ENCODE results near the gene PLXNA4. TPM values are rescaled to one million over a fixed set of nuclear protein-coding genes. Genes with fewer than 3 reads are reported as not detected.

The PLXNA4 gene
- total and polyA plus RNA-seq, 2 experiments from 2014 or later = 0.32 TPM; not detected in 1

GRCh38 chr7:132613737-132614136 is 37.5 kb upstream of the PLXNA4 start:
- Histone ChIP-seq H4K20me1 (ENCODE audit: insufficient read depth) (no peaks in the 10 kb centered on the region; the same call in 1 of the 2 replicates), H3K36me3 (ENCODE audit: low read depth) (no peaks in the 10 kb centered on the region), H3K27me3 (replicated peaks; ENCODE audit: insufficient read depth) (no peaks in the 10 kb centered on the region), H3K9ac (no peak overlapping the region), H3K4me3 (no peak overlapping the region), H3K9me3 (ENCODE audit: low read depth) (no peaks in the 10 kb centered on the region), H3K27ac (no peak overlapping the region), H2AFZ (no peak overlapping the region), H3K4me1 (ENCODE audit: insufficient read depth) (peaks cover 3% of the 10 kb centered on the region), H3F3A (ENCODE audit: insufficient read depth) (no peaks in the 10 kb centered on the region), H3K9me2 (ENCODE audit: insufficient read depth) (no peaks in the 10 kb centered on the region), H3K4me2 (ENCODE audit: unreplicated experiment) (no peak overlapping the region), H3K79me2 (ENCODE audit: insufficient read depth) (no peaks in the 10 kb centered on the region)
- WGBS, 2 experiments (ENCODE audit: low coverage in 1 of 2, low lambda C conversion rate in 2 of 2, missing lambda C conversion rate in 2 of 2) = 92 to 94% methylated on average over 2 of the region's 2 CpGs
- no peak for DNase-seq
- in situ Hi-C loops (cut with MboI) = no loop called here
- no peak for TF ChIP-seq EZH2phosphoT487 (IDR thresholded peaks at IDR 0.05; ENCODE audit: insufficient read depth, low read depth)
- TF ChIP-seq EZH2 (IDR thresholded peaks at IDR 0.05; ENCODE audit: insufficient read depth, poor library complexity, severe bottlenecking) = no peak

GRCh38 chr7:132610995-132611394 is 34.7 kb upstream of the PLXNA4 start:
- TF ChIP-seq EZH2phosphoT487 (IDR thresholded peaks at IDR 0.05; ENCODE audit: insufficient read depth, low read depth) (no peak), EZH2 (IDR thresholded peaks at IDR 0.05; ENCODE audit: insufficient read depth, poor library complexity, severe bottlenecking) (no peak)
- Histone ChIP-seq H3K27me3 (replicated peaks; ENCODE audit: insufficient read depth) (no peaks in the 10 kb centered on the region), H3K9me3 (ENCODE audit: low read depth) (no peaks in the 10 kb centered on the region), H3K9me2 (ENCODE audit: insufficient read depth) (no peaks in the 10 kb centered on the region), H3K79me2 (ENCODE audit: insufficient read depth) (no peaks in the 10 kb centered on the region), H3K4me2 (ENCODE audit: unreplicated experiment) (no peak overlapping the region), H3K4me1 (ENCODE audit: insufficient read depth) (no peaks in the 10 kb centered on the region), H3K27ac (no peak overlapping the region), H3F3A (ENCODE audit: insufficient read depth) (no peaks in the 10 kb centered on the region), H3K4me3 (no peak overlapping the region), H3K9ac (no peak overlapping the region), H3K36me3 (ENCODE audit: low read depth) (no peaks in the 10 kb centered on the region), H2AFZ (no peak overlapping the region), H4K20me1 (ENCODE audit: insufficient read depth) (no peaks in the 10 kb centered on the region; the same call in 1 of the 2 replicates)
- no peak for DNase-seq
- 46 to 65% methylated on average over 3 of the region's 3 CpGs for WGBS, 2 experiments (ENCODE audit: low coverage in 1 of 2, low lambda C conversion rate in 2 of 2, missing lambda C conversion rate in 2 of 2)
- in situ Hi-C loops (cut with MboI) = no loop called here

DNA sequence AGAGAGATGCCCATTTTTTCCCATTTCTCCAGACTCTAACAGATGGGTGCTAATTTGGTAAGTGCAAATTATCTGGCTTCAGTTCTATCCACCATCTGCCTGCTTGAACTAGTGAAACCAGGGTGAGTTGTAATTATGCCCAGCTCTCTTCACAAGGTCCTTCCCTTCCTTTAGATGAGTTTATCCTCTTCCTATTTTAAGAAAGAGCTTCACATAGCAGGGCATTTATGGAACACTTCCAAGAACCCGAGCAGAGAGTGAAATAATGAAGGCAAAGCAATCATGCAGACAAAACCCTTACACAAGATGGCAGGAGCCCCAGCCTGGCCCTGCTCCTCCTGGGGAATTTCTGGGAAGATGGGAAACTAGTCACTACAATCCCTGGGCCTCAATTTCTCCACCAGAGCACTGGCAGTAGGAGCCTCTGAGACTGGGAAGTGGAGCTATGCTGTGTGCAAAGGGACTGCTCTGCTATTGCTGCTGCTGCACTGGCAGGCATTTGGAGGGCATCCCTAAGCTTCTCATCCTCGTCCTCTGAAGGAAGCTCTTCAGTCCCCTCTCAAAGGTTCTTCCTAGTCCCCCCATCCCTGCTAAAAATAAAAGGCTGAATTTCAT is 33.7 kb upstream of the PLXNA4 start:
- no peaks in the 10 kb centered on the region for H3F3A ChIP-seq (ENCODE audit: insufficient read depth)
- H3K4me3 ChIP-seq = no peak overlapping the region
- H3K79me2 ChIP-seq (ENCODE audit: insufficient read depth) = no peaks in the 10 kb centered on the region
- no peaks in the 10 kb centered on the region for H3K9me2 ChIP-seq (ENCODE audit: insufficient read depth)
- H3K4me1 ChIP-seq (ENCODE audit: insufficient read depth) = no peaks in the 10 kb centered on the region
- H3K27ac ChIP-seq = no peak overlapping the region
- H3K36me3 ChIP-seq (ENCODE audit: low read depth) = no peaks in the 10 kb centered on the region
- TF ChIP-seq EZH2 (IDR thresholded peaks at IDR 0.05; ENCODE audit: insufficient read depth, poor library complexity, severe bottlenecking) (no peak), EZH2phosphoT487 (IDR thresholded peaks at IDR 0.05; ENCODE audit: insufficient read depth, low read depth) (no peak)
- H2AFZ ChIP-seq = no peak overlapping the region
- H3K9me3 ChIP-seq (ENCODE audit: low read depth) = no peaks in the 10 kb centered on the region
- no peak overlapping the region for H3K9ac ChIP-seq
- in situ Hi-C loops (cut with MboI) = no loop called here
- H3K27me3 ChIP-seq (replicated peaks; ENCODE audit: insufficient read depth) = no peaks in the 10 kb centered on the region
- no peak overlapping the region for H3K4me2 ChIP-seq (ENCODE audit: unreplicated experiment)
- DNase-seq = no peak
- no peaks in the 10 kb centered on the region; the same call in 1 of the 2 replicates for H4K20me1 ChIP-seq (ENCODE audit: insufficient read depth)
- 0 to 11% methylated on average over 2 of the region's 2 CpGs for WGBS, 2 experiments (ENCODE audit: low coverage in 1 of 2, low lambda C conversion rate in 2 of 2, missing lambda C conversion rate in 2 of 2)

- Histone ChIP-seq H3K27me3 (replicated peaks; ENCODE audit: insufficient read depth) (no peaks in the 10 kb centered on the region), H3K4me1 (ENCODE audit: insufficient read depth) (no peaks in the 10 kb centered on the region), H4K20me1 (ENCODE audit: insufficient read depth) (no peaks in the 10 kb centered on the region; the same call in 1 of the 2 replicates), H2AFZ (no peak overlapping the region), H3K79me2 (ENCODE audit: insufficient read depth) (no peaks in the 10 kb centered on the region), H3F3A (ENCODE audit: insufficient read depth) (no peaks in the 10 kb centered on the region), H3K9me3 (ENCODE audit: low read depth) (no peaks in the 10 kb centered on the region), H3K9me2 (ENCODE audit: insufficient read depth) (no peaks in the 10 kb centered on the region), H3K9ac (no peak overlapping the region), H3K36me3 (ENCODE audit: low read depth) (no peaks in the 10 kb centered on the region), H3K4me3 (no peak overlapping the region), H3K27ac (no peak overlapping the region), H3K4me2 (ENCODE audit: unreplicated experiment) (no peak overlapping the region)
- WGBS, 2 experiments (ENCODE audit: low coverage in 1 of 2, low lambda C conversion rate in 2 of 2, missing lambda C conversion rate in 2 of 2) = 77 to 92% methylated on average over 2 of the region's 2 CpGs
- TF ChIP-seq EZH2 (IDR thresholded peaks at IDR 0.05; ENCODE audit: insufficient read depth, poor library complexity, severe bottlenecking) (no peak), EZH2phosphoT487 (IDR thresholded peaks at IDR 0.05; ENCODE audit: insufficient read depth, low read depth) (no peak)
- no peak for DNase-seq
- in situ Hi-C loops (cut with MboI) = no loop called here
Measured at GRCh38 chr7:132609222-132609621, 33.0 kb upstream of the PLXNA4 start.

Data from GM23248 (cell line).